NT2/D1 (cell line): ENCODE results near the gene MTG2.

Experiments used
- SUZ12 ChIP-seq: IDR thresholded peaks from 2 replicates; pipeline ENCODE4 v1.6.1; 2011; ENCODE audit not compliant: insufficient read length, insufficient read depth; ENCODE audit errors: extremely low read depth
- ZNF274 ChIP-seq: IDR thresholded peaks from 2 replicates; pipeline ENCODE4 v1.6.1; 2011; ENCODE audit warnings: mild to moderate bottlenecking, low read depth, low read length

- TF ChIP-seq ZNF274 (no peak), SUZ12 (no peak)
Observed at GRCh38 chr20:62230276-62230675, 47.4 kb downstream of the MTG2 start.
